ENCODE results near the gene B3GNT3.

GRCh38 chr19:17817668-17818363 is 22.9 kb downstream of the B3GNT3 start:
- TF ChIP-seq, protein P1, sequence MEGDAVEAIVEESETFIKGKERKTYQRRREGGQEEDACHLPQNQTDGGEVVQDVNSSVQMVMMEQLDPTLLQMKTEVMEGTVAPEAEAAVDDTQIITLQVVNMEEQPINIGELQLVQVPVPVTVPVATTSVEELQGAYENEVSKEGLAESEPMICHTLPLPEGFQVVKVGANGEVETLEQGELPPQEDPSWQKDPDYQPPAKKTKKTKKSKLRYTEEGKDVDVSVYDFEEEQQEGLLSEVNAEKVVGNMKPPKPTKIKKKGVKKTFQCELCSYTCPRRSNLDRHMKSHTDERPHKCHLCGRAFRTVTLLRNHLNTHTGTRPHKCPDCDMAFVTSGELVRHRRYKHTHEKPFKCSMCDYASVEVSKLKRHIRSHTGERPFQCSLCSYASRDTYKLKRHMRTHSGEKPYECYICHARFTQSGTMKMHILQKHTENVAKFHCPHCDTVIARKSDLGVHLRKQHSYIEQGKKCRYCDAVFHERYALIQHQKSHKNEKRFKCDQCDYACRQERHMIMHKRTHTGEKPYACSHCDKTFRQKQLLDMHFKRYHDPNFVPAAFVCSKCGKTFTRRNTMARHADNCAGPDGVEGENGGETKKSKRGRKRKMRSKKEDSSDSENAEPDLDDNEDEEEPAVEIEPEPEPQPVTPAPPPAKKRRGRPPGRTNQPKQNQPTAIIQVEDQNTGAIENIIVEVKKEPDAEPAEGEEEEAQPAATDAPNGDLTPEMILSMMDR (IDR thresholded peaks at IDR 0.05; ENCODE audit: low read depth, low read length) = no peak
- TF ChIP-seq POLR2A (IDR thresholded peaks at IDR 0.05; ENCODE audit: extremely low read depth, insufficient read length) (no peak), MAX (IDR thresholded peaks at IDR 0.05; ENCODE audit: low read depth, low read length) (no peak), MYC (IDR thresholded peaks at IDR 0.05; ENCODE audit: low read depth, low read length) (no peak)

Measured in NB4 (cell line).